Esophagus muscularis mucosa (tissue), 4 donors: ENCODE results near the gene SMR3B. TPM values are rescaled to one million over a fixed set of nuclear protein-coding genes. Genes with fewer than 3 reads are reported as not detected.

ENCODE experiments used
- DNase-seq: peaks from one replicate; pipeline ENCODE4 v3.0.0-alpha.2; 2017; ENCODE audit errors: extremely low spot score
- H3K27ac ChIP-seq, 4 donors: fragments of 200-600 bp; sonication (generic); replicated peaks in 1 of 4; 1 replicate in 3 of 4; 2 replicates in 1 of 4; pipeline ENCODE4 v1.5.1; 2016 to 2019; ENCODE audit warnings: mild to moderate bottlenecking in 1 of 4
- H3K27me3 ChIP-seq, 4 donors: fragments of 200-600 bp; sonication (generic); one replicate each; pipeline versions ENCODE4 v1.5.1 to v1.6.0; 2016 to 2019
- H3K36me3 ChIP-seq, 4 donors: fragments of 200-600 bp; sonication (generic); one replicate each; pipeline ENCODE4 v1.5.1; 2016 to 2019
- H3K4me1 ChIP-seq, 4 donors: fragments of 200-600 bp; sonication (generic); one replicate each; pipeline ENCODE4 v1.5.1; 2016 to 2019
- H3K4me3 ChIP-seq, 4 donors: fragments of 200-600 bp; sonication (generic); 1 replicate in 2 of 4; 2 replicates in 2 of 4; pipeline ENCODE4 v1.5.1; 2016 to 2019; ENCODE audit warnings: mild to moderate bottlenecking in 4 of 4, moderate library complexity in 1 of 4
- H3K9me3 ChIP-seq, 4 donors: fragments of 200-600 bp; sonication (generic); 1 replicate in 3 of 4; 2 replicates in 1 of 4; pipeline ENCODE4 v1.5.1; 2016 to 2019
- CTCF ChIP-seq, 3 experiments: fragments of 200-600 bp in 2 of 3; fragments of 450-650 bp in 1 of 3; sonication (generic) in 2 of 3; IDR thresholded peaks; one replicate each; pipeline ENCODE4 v1.5.1; 2017 to 2019; ENCODE audit warnings: antibody characterized with exemption in 3 of 3, mild to moderate bottlenecking in 2 of 3, moderate library complexity in 1 of 3
- EP300 ChIP-seq: sonication (generic); formaldehyde crosslinking; IDR thresholded peaks from one replicate; pipeline ENCODE4 v1.6.1; 2017; ENCODE audit warnings: antibody characterized with exemption
- POLR2A ChIP-seq: fragments of 450-650 bp; IDR thresholded peaks from one replicate; pipeline ENCODE4 v1.6.1; 2017; ENCODE audit warnings: antibody characterized with exemption, moderate library complexity, mild to moderate bottlenecking, low read depth
- POLR2AphosphoS5 ChIP-seq, 2 donors: sonication (generic); formaldehyde crosslinking; IDR thresholded peaks; one replicate each; pipeline ENCODE4 v1.6.1; 2017; ENCODE audit warnings: antibody characterized with exemption in 2 of 2
- WGBS: methylation state at CpG from one replicate; pipeline ENCODE4 v1.1.5; 2018; 5-methylcytosine and 5-hydroxymethylcytosine counted together
- intact Hi-C: fragments of 100-400 bp; cut with DNase I; formaldehyde crosslinking; loops from one replicate; pipeline ENCODE4 v1.15.1; 2023
- total RNA-seq, 4 donors: library from RNA; depleted of rRNA; stranded (reverse); fragments of >200 nt; gene quantifications; one replicate each; pipeline versions ENCODE4 v1.1.0 to v1.2.1, GENCODE V29; 2016

Gene SMR3B
- total RNA-seq, 4 donors from 2014 or later, result not detected

DNA sequence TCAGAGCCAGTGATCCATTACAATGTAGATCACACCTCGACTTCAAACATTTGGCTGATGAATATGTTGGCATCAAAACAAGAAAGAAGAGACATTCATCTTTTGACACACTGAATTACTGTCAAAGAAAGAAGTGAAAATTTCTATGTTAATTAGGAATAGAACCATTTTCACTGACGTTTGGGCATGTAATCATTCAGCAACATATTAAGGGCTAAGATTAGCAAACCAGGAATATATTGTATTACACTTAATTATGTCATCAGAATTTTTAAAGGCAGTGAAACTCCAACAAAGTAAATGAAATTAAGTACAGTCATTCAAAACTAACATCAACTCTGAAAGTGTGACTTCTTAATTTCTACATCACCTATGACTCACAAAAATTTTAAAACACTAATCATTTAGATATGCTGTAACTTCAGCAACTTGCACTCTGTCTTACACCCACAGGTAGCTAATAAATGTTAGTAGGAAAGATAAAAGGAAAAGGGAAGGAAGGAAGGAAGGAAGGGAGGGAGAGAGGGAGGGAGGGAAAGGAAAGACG lies 23.7 kb upstream of the SMR3B start:
- no peak for DNase-seq
- Histone ChIP-seq H3K9me3 (no peaks in the 10 kb centered on the region), H3K27ac (no peak overlapping the region), H3K4me3 (no peak overlapping the region), H3K27me3 (no peaks in the 10 kb centered on the region), H3K36me3 (no peaks in the 10 kb centered on the region), H3K4me1 (no peaks in the 10 kb centered on the region)
- TF ChIP-seq POLR2AphosphoS5 (IDR thresholded peaks at IDR 0.05) (no peak), CTCF (IDR thresholded peaks at IDR 0.05) (no peak), EP300 (no peak), POLR2A (no peak)
- intact Hi-C loops, result no loop called here
- WGBS, result 50% methylated on average over 3 of the region's 3 CpGs

GRCh38 chr4:70360460-70360859 lies 22.5 kb upstream of the SMR3B start, which contains the start of gene SMR3A:
SMR3A (plus strand) TSS chr4:70360760; CDS start chr4:70362116, 1,356 bp downstream.
- TF ChIP-seq POLR2A (no peak), POLR2AphosphoS5 (IDR thresholded peaks at IDR 0.05) (no peak), CTCF (IDR thresholded peaks at IDR 0.05) (no peak), EP300 (no peak)

GRCh38 chr4:70364002-70364401 lies 18.9 kb upstream of the SMR3B start:
- WGBS, result 86% methylated on average over 5 of the region's 5 CpGs

More at GRCh38 chr4:70360460-70360859, 22.5 kb upstream of the SMR3B start, which contains the start of gene SMR3A:
- intact Hi-C loops, result no loop called here
- DNase-seq, result no peak
- 77% methylated on average over 3 of the region's 3 CpGs for WGBS
- Histone ChIP-seq H3K27ac (no peak within 1 kb of the TSS), H3K4me1 (no peaks in the 10 kb centered on the region), H3K9me3 (no peaks in the 10 kb centered on the region), H3K36me3 (no peaks in the 10 kb centered on the region), H3K4me3 (no peak within 1 kb of the TSS), H3K27me3 (no peaks in the 10 kb centered on the region)

DNA sequence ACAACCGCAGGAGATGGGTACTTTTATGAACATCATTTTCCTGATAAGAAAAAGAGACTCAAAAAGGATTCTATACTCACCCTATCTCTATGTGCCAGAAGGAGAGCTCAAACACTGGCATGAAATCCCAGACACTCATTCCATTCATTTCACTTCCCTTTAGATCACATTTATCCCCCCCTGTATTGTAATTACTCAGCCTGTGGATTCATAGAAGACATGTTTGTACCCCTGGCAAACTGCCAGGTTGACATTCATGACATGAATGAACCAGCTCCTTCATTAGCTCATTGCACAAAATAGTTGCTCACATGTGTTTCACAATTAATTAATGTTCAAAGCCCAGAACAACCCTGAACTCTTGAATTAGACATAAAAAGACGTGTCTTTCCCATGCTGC lies 17.5 kb upstream of the SMR3B start:
- Histone ChIP-seq H3K36me3 (no peaks in the 10 kb centered on the region), H3K9me3 (no peaks in the 10 kb centered on the region), H3K4me3 (no peak overlapping the region), H3K27me3 (no peaks in the 10 kb centered on the region), H3K4me1 (no peaks in the 10 kb centered on the region), H3K27ac (no peak overlapping the region)
- DNase-seq, result no peak
- intact Hi-C loops, result no loop called here
- 50% methylated on average over 2 of the region's 2 CpGs for WGBS
- TF ChIP-seq CTCF (IDR thresholded peaks at IDR 0.05), result no peak
- TF ChIP-seq POLR2AphosphoS5 (IDR thresholded peaks at IDR 0.05), result no peak
- TF ChIP-seq POLR2A, result no peak
- TF ChIP-seq EP300, result no peak

More at GRCh38 chr4:70364002-70364401, 18.9 kb upstream of the SMR3B start:
- DNase-seq, result no peak
- no peak overlapping the region for H3K27ac ChIP-seq
- intact Hi-C loops, result no loop called here
- no peaks in the 10 kb centered on the region for H3K27me3 ChIP-seq
- no peak overlapping the region for H3K4me3 ChIP-seq
- H3K9me3 ChIP-seq, result no peaks in the 10 kb centered on the region
- TF ChIP-seq CTCF (IDR thresholded peaks at IDR 0.05), result no peak
- TF ChIP-seq EP300, result no peak
- no peak for TF ChIP-seq POLR2A
- no peak for TF ChIP-seq POLR2AphosphoS5 (IDR thresholded peaks at IDR 0.05)
- H3K4me1 ChIP-seq, result no peaks in the 10 kb centered on the region
- H3K36me3 ChIP-seq, result no peaks in the 10 kb centered on the region

DNA sequence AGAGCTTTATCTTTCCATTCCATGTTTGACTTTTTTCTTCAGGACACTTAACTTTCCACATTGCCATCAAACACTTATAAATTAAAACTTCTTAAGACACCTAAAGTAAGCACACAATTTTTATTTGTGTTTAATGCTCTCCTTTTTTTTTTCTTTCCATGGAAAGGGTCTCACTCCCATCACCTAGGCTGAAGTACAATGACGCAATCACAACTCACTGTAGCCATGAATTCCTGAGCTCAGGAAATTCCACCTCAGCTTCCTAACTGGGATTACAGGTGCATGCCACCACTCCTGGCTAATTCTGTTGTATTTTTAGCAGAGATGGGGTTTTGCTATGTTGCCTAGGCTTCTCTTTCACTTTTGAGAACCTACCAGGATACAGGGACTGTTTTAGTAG lies 15.1 kb upstream of the SMR3B start:
- Histone ChIP-seq H3K4me1 (no peaks in the 10 kb centered on the region), H3K9me3 (no peaks in the 10 kb centered on the region), H3K27ac (no peak overlapping the region), H3K27me3 (no peaks in the 10 kb centered on the region), H3K4me3 (no peak overlapping the region), H3K36me3 (no peaks in the 10 kb centered on the region)
- intact Hi-C loops, result no loop called here
- DNase-seq, result no peak
- WGBS, result 75% methylated on average over 1 of the region's 1 CpG
- TF ChIP-seq POLR2AphosphoS5 (IDR thresholded peaks at IDR 0.05) (no peak), CTCF (IDR thresholded peaks at IDR 0.05) (no peak), POLR2A (no peak), EP300 (no peak)
